ENCODE data around the gene TOGARAM2.

- TF ChIP-seq CTCF (conservative IDR thresholded peaks at IDR 0.05; ENCODE audit: low read depth, low read length), result no peak
- no peak for TF ChIP-seq EZH2 (IDR thresholded peaks at IDR 0.05; ENCODE audit: borderline replicate concordance, low read depth, low read length, poor library complexity, severe bottlenecking)
Measured at GRCh38 chr2:29015701-29016470, 34.8 kb downstream of the TOGARAM2 start.

Measured in A673 (cell line).